Astrocyte (in vitro differentiated cells and primary cell): ENCODE results near the gene FCHO2.

Source experiments
- EZH2 ChIP-seq: IDR thresholded peaks from 2 replicates; pipeline ENCODE4 v1.6.1; 2012; ENCODE audit warnings: mild to moderate bottlenecking, low read length, inconsistent platforms; ENCODE audit not compliant: insufficient read depth
- TF ChIP-seq, protein P1 (sequence below): IDR thresholded peaks from 2 replicates; pipeline ENCODE4 v1.5.1; 2011; ENCODE audit warnings: low read depth, mild to moderate bottlenecking, inconsistent platforms, low read length, moderate library complexity; ENCODE audit not compliant: insufficient read depth

DNA sequence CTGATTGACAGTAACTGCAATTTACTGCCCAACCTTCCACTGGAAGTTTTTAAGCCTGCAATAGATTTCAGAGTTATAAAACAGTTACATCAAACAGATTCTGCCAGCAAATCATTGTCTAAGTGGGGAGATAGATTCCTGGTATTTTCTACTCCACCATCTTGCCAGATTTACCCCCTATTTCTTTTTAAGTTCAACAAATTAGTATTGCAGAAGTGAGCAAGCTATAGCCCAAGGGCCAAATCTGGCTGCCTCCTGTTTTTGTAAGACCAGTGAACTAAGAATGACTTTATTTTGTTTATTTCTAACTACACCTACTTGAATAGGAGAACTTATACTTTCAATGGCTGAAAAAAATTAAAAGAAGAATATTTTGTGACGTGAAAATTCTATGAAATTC is 155.7 kb downstream of the FCHO2 start:
- no peak for TF ChIP-seq EZH2
- TF ChIP-seq, protein P1, sequence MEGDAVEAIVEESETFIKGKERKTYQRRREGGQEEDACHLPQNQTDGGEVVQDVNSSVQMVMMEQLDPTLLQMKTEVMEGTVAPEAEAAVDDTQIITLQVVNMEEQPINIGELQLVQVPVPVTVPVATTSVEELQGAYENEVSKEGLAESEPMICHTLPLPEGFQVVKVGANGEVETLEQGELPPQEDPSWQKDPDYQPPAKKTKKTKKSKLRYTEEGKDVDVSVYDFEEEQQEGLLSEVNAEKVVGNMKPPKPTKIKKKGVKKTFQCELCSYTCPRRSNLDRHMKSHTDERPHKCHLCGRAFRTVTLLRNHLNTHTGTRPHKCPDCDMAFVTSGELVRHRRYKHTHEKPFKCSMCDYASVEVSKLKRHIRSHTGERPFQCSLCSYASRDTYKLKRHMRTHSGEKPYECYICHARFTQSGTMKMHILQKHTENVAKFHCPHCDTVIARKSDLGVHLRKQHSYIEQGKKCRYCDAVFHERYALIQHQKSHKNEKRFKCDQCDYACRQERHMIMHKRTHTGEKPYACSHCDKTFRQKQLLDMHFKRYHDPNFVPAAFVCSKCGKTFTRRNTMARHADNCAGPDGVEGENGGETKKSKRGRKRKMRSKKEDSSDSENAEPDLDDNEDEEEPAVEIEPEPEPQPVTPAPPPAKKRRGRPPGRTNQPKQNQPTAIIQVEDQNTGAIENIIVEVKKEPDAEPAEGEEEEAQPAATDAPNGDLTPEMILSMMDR = no peak
